Measurements from ENCODE around the gene MCM8.

DNA sequence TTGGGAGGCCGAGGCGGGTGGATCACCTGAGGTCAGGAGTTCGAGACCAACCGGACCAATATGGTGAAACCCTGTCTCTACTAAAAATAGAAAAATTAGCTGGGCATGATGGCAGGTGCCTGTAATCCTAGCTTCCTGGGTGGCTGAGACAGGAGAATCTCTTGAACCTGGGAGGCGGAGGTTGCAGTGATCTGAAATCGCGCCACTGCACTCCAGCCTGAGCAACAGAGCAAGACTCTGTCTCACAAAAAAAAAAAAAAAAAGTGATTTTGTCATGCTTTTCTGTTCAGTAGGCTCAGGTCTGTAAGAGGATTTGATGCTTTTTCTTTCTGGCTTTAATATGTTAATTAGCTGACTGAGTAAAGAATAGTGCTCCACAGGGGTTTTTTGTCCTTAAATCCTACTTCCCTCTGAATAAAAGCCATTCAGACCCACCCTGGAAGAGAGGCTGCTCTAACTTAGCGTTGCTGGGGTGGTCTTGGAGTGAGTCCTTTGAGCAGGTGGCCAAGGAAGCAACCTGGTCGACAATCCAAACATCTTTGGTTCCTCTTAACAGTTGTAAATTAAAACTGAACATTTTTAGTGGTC lies 19.0 kb downstream of the MCM8 start:
- no peak for TF ChIP-seq EZH2 (IDR thresholded peaks at IDR 0.05; ENCODE audit: borderline replicate concordance, low read length)
- TF ChIP-seq CTCF (conservative IDR thresholded peaks at IDR 0.05 in 1 of 2, IDR thresholded peaks at IDR 0.05 in 1 of 2; ENCODE audit: extremely low read depth in 1 of 2, insufficient read depth in 1 of 2, low read depth in 1 of 2, low read length in 2 of 2) = no peak
